ENCODE data around the gene FUT9. TPM values are rescaled to one million over a fixed set of nuclear protein-coding genes. Genes with fewer than 3 reads are reported as not detected.

FUT9 gene
- total and polyA plus RNA-seq, 2 of the 8 experiments (the other 6 are each of a cell fraction or from before 2014, with no cell fraction given) = 0.85 to 4.9 TPM

DNA sequence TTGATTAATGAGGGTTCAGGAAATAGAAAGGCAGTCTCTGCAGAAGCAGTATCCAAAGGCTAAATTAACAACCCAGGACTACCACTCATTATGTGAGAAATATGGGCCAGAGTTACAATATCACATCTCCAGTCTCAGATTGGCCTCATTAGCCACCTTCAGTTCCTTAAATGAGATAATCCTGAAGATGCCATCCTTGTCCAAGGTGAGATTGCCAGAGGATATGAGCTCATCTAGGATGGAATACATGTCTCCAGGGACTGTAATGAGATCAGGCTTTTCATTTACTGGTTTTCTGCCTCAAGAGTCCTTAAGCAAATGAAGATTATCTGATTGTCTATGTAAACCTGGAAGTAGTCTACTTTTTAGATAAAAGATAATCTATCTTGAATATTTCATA is 196.3 kb downstream of the FUT9 start (continued):
- TF ChIP-seq TAF1 (IDR thresholded peaks at IDR 0.05; ENCODE audit: low read depth, low read length) (no peak), POLR2A (IDR thresholded peaks at IDR 0.05; ENCODE audit: control extremely low read depth in 1 of 2, low read depth in 2 of 2, low read length in 2 of 2) (no peak), CHD7 (IDR thresholded peaks at IDR 0.05; ENCODE audit: insufficient replicate concordance, low read length) (no peak), TBP (IDR thresholded peaks at IDR 0.05; ENCODE audit: low read depth, low read length) (no peak), BRCA1 (IDR thresholded peaks at IDR 0.05; ENCODE audit: low read depth, low read length) (no peak), CHD2 (IDR thresholded peaks at IDR 0.05; ENCODE audit: low read length) (no peak), POU5F1 (IDR thresholded peaks at IDR 0.05; ENCODE audit: low read depth, low read length) (no peak), SP1 (IDR thresholded peaks at IDR 0.05; ENCODE audit: low read depth, low read length) (no peak), ATF3 (IDR thresholded peaks at IDR 0.05; ENCODE audit: insufficient read depth, low read depth, low read length) (no peak), SRF (IDR thresholded peaks at IDR 0.05; ENCODE audit: low read depth, low read length) (no peak)
